GM21825 (cell line): Measurements from ENCODE around the gene MYCBPAP.

ENCODE experiments used
- ATAC-seq: cut with Tn5 transposase; IDR thresholded peaks from one replicate; pipeline ENCODE4 v1.9.1; 2021; ENCODE audit warnings: mild to moderate bottlenecking, moderate library complexity; ENCODE audit not compliant: unreplicated experiment

MYCBPAP gene

GRCh38 chr17:50507871-50508572 is at the start of gene MYCBPAP:
Gene MYCBPAP, plus strand, starts transcription at chr17:50508439. Its CDS starts 236 bp downstream, at chr17:50508675.
- no peak for ATAC-seq

- no peak for ATAC-seq
Observed at GRCh38 chr17:50458701-50459676, 49.2 kb upstream of the MYCBPAP start.

GRCh38 chr17:50459756-50460155 is 48.5 kb upstream of the MYCBPAP start:
- no peak for ATAC-seq

GRCh38 chr17:50460831-50461526 is 47.3 kb upstream of the MYCBPAP start:
- no peak for ATAC-seq

- no peak for ATAC-seq
Observed at GRCh38 chr17:50461550-50462132, 46.6 kb upstream of the MYCBPAP start.

- ATAC-seq: no peak
Observed at GRCh38 chr17:50462446-50462845, 45.8 kb upstream of the MYCBPAP start.

GRCh38 chr17:50464121-50464520 is 44.1 kb upstream of the MYCBPAP start:
- ATAC-seq: no peak

GRCh38 chr17:50464736-50465135 is 43.5 kb upstream of the MYCBPAP start:
- no peak for ATAC-seq

GRCh38 chr17:50465171-50465570 is 43.1 kb upstream of the MYCBPAP start:
- ATAC-seq: no peak

GRCh38 chr17:50465635-50466034 is 42.6 kb upstream of the MYCBPAP start:
- ATAC-seq: no peak

GRCh38 chr17:50466371-50467113 is 41.7 kb upstream of the MYCBPAP start:
- ATAC-seq: no peak

- no peak for ATAC-seq
Observed at GRCh38 chr17:50467114-50467854, 41.0 kb upstream of the MYCBPAP start.

GRCh38 chr17:50467855-50468303 is 40.4 kb upstream of the MYCBPAP start:
- ATAC-seq: no peak

GRCh38 chr17:50468304-50469207 is 39.7 kb upstream of the MYCBPAP start, which contains the start of gene CHAD:
Gene CHAD, minus strand, starts transcription at chr17:50468880. Its CDS starts 67 bp downstream, at chr17:50468813.
- no peak for ATAC-seq

GRCh38 chr17:50469208-50469605 is 39.0 kb upstream of the MYCBPAP start:
- no peak for ATAC-seq

- no peak for ATAC-seq
Observed at GRCh38 chr17:50469671-50470305, 38.5 kb upstream of the MYCBPAP start.

- ATAC-seq: no peak
Observed at GRCh38 chr17:50470426-50470825, 37.8 kb upstream of the MYCBPAP start.
